Measurements from ENCODE around the gene ABLIM1.

The ABLIM1 gene

DNA sequence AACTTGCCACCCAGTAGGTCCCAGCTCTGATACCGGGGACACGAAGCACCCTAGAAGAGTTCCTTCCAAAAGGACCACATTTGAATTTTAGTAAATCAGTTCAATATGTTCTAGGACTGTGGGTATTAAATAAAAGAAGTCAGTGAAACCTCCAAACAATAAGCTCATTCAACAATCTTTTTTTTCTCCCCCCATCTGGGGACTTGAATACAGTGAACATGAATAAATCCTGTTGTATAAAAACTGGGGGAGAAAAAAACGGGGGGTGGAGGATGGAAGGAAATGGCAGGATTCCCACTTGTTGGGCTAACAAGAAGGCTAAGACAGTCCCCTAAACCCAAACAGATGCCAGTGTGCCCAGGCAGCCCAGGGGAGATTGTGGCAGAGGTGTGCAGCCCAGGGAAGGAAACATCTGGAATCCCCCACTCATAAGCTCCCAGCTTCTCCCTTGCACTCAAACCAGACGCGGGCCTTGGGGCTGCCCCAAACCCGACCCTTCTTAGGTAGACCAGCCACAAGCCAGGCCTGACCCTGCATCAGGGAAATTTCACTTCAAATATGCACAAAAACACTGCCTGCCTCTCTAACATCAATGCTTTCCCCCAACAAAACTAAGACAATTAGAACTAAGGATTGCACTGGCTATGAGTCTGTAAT lies 262.6 kb downstream of the ABLIM1 start:
- TF ChIP-seq CEBPB (IDR thresholded peaks at IDR 0.05) = no peak
- TF ChIP-seq, protein P1, sequence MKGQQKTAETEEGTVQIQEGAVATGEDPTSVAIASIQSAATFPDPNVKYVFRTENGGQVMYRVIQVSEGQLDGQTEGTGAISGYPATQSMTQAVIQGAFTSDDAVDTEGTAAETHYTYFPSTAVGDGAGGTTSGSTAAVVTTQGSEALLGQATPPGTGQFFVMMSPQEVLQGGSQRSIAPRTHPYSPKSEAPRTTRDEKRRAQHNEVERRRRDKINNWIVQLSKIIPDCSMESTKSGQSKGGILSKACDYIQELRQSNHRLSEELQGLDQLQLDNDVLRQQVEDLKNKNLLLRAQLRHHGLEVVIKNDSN (IDR thresholded peaks at IDR 0.05) = no peak
- TF ChIP-seq TAF1 (IDR thresholded peaks at IDR 0.05; ENCODE audit: low read depth) = no peak
- TF ChIP-seq EP300 (IDR thresholded peaks at IDR 0.05; ENCODE audit: borderline replicate concordance) = no peak
- no peak for TF ChIP-seq CREB1 (IDR thresholded peaks at IDR 0.05; ENCODE audit: low read depth)
- no peak for TF ChIP-seq TCF12 (IDR thresholded peaks at IDR 0.05; ENCODE audit: low read depth)
- TF ChIP-seq, protein P2, sequence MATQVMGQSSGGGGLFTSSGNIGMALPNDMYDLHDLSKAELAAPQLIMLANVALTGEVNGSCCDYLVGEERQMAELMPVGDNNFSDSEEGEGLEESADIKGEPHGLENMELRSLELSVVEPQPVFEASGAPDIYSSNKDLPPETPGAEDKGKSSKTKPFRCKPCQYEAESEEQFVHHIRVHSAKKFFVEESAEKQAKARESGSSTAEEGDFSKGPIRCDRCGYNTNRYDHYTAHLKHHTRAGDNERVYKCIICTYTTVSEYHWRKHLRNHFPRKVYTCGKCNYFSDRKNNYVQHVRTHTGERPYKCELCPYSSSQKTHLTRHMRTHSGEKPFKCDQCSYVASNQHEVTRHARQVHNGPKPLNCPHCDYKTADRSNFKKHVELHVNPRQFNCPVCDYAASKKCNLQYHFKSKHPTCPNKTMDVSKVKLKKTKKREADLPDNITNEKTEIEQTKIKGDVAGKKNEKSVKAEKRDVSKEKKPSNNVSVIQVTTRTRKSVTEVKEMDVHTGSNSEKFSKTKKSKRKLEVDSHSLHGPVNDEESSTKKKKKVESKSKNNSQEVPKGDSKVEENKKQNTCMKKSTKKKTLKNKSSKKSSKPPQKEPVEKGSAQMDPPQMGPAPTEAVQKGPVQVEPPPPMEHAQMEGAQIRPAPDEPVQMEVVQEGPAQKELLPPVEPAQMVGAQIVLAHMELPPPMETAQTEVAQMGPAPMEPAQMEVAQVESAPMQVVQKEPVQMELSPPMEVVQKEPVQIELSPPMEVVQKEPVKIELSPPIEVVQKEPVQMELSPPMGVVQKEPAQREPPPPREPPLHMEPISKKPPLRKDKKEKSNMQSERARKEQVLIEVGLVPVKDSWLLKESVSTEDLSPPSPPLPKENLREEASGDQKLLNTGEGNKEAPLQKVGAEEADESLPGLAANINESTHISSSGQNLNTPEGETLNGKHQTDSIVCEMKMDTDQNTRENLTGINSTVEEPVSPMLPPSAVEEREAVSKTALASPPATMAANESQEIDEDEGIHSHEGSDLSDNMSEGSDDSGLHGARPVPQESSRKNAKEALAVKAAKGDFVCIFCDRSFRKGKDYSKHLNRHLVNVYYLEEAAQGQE (IDR thresholded peaks at IDR 0.05; ENCODE audit: low read depth) = no peak
- no peak for TF ChIP-seq RAD21 (IDR thresholded peaks at IDR 0.05; ENCODE audit: low read depth)
- TF ChIP-seq, protein P3, sequence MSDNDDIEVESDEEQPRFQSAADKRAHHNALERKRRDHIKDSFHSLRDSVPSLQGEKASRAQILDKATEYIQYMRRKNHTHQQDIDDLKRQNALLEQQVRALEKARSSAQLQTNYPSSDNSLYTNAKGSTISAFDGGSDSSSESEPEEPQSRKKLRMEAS (IDR thresholded peaks at IDR 0.05) = no peak

DNA sequence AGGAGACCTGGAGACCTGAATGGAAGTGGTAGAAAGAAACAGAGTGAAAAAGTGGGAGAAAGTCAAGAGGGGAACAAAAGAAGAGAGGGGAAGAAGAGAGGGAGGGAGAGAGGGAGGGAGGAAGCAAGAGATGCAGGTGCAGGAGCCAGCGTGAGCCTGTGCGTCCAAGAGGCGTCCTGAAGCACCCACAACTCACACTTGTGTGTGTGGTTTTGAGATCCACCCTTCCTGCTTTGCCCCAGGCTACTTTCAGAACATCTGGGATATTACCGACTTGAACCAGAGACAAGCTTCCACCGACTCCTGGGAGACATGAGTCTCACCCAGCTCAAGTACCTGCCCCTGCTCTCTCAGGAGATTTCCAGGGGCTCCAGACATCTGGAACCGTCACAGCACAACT lies 263.5 kb downstream of the ABLIM1 start:
- TF ChIP-seq EGR1 (IDR thresholded peaks at IDR 0.05) (no peak), YY1 (IDR thresholded peaks at IDR 0.05; ENCODE audit: low read depth) (no peak), TEAD4 (IDR thresholded peaks at IDR 0.05) (no peak), CREB1 (IDR thresholded peaks at IDR 0.05; ENCODE audit: low read depth) (no peak), RAD21 (IDR thresholded peaks at IDR 0.05; ENCODE audit: low read depth) (no peak), TAF1 (IDR thresholded peaks at IDR 0.05; ENCODE audit: low read depth) (no peak), EP300 (IDR thresholded peaks at IDR 0.05; ENCODE audit: borderline replicate concordance) (no peak), ZBTB7A (IDR thresholded peaks at IDR 0.05; ENCODE audit: low read depth) (no peak), CEBPB (IDR thresholded peaks at IDR 0.05) (no peak), NFIC (IDR thresholded peaks at IDR 0.05) (no peak)
- TF ChIP-seq, protein P3 (IDR thresholded peaks at IDR 0.05) = no peak

DNA sequence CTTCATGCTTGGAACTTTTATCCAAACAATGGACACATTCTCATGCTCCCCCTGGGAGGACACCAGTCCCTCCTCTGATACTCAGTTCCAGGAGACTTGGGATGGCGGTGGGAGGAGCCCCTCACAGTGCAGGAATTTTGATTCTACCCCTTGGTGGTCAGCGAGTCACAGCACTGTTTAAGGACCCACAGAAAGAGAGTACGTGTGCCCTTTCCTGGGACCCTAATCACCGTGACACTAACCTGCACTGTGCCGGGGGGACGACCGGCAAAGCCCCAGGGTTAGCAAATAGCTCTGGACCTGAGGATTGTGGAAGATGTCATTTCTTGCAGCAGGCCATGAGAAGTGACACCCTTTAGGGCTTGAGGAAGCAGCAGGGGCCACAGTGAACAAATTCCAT lies 264.2 kb downstream of the ABLIM1 start:
- TF ChIP-seq, protein P1 (IDR thresholded peaks at IDR 0.05) = no peak
- TF ChIP-seq FOXM1 (IDR thresholded peaks at IDR 0.05; ENCODE audit: borderline replicate concordance, low read depth) (no peak), TEAD4 (IDR thresholded peaks at IDR 0.05) (no peak), CEBPB (IDR thresholded peaks at IDR 0.05) (no peak), ZBTB7A (IDR thresholded peaks at IDR 0.05; ENCODE audit: low read depth) (no peak), TAF1 (IDR thresholded peaks at IDR 0.05; ENCODE audit: low read depth) (no peak), YY1 (IDR thresholded peaks at IDR 0.05; ENCODE audit: low read depth) (no peak), TCF12 (IDR thresholded peaks at IDR 0.05; ENCODE audit: low read depth) (no peak), NFIC (IDR thresholded peaks at IDR 0.05) (no peak), CREB1 (IDR thresholded peaks at IDR 0.05; ENCODE audit: low read depth) (no peak), RAD21 (IDR thresholded peaks at IDR 0.05; ENCODE audit: low read depth) (no peak), EP300 (IDR thresholded peaks at IDR 0.05; ENCODE audit: borderline replicate concordance) (no peak; the same call in 1 of the 2 replicates), EGR1 (IDR thresholded peaks at IDR 0.05) (no peak)
- TF ChIP-seq, protein P2 (IDR thresholded peaks at IDR 0.05; ENCODE audit: low read depth) = no peak
- TF ChIP-seq, protein P3 (IDR thresholded peaks at IDR 0.05) = no peak

DNA sequence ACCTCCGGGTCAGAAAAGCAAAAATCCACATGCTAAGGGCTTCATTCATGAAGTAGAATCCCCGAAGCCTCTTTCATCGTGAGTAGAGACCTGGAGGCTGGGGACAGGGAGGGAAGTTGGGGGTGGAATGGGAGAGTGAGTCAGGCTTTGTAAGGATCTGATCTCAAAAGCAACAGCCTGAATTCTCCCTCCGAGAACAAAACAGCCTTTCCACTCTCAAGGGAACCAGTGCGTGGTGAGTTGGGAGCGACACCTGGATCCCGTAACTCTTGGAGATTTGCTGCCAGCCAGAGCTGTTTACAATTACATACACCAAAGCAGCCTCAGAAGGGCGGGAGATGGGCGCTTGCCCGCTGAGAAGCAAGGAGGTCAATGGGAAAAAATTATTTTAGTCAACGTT lies 264.6 kb downstream of the ABLIM1 start:
- TF ChIP-seq CEBPB (IDR thresholded peaks at IDR 0.05) = no peak
- TF ChIP-seq RAD21 (IDR thresholded peaks at IDR 0.05; ENCODE audit: low read depth) = no peak

DNA sequence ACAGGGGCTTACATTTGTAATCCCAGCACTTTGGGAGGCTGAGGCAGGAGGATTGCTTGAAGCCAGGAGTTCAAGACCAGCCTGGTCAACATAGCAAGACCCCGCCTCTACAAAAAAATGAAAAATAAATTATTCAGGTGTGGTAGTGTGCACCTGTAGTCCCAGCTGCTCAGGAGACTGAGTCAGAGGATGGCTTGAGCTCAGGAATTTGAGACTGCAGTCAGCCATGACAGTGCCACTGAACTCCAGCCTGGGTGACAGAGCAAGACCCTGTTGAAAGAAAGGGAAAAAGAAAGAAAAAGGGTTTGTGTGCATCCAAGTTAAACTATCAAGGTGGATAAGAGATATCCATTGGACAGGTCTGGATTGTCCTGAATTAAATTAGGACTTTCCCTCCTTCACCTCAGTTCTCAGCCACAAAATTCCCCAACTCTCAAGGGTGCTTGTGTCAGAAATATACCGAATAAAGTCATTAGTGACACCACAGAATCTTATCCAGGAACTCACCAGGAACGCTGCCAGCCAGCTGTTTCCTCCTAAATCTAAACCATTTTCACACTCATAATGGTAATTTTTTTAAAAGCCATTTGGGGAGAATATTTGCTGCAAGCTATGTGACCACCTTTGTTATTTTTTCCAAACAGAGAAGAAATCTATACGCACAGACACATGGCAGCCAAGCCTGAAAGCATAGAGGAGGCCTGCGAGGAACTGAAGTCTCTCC lies 265.8 kb downstream of the ABLIM1 start:
- TF ChIP-seq CEBPB (IDR thresholded peaks at IDR 0.05) (no peak), TAF1 (IDR thresholded peaks at IDR 0.05; ENCODE audit: low read depth) (no peak), NFIC (IDR thresholded peaks at IDR 0.05) (no peak), TCF12 (IDR thresholded peaks at IDR 0.05; ENCODE audit: low read depth) (peak; percentile 77), ZBTB7A (IDR thresholded peaks at IDR 0.05; ENCODE audit: low read depth) (no peak), EGR1 (IDR thresholded peaks at IDR 0.05) (no peak), FOXM1 (IDR thresholded peaks at IDR 0.05; ENCODE audit: borderline replicate concordance, low read depth) (no peak), RAD21 (IDR thresholded peaks at IDR 0.05; ENCODE audit: low read depth) (no peak), TEAD4 (IDR thresholded peaks at IDR 0.05) (peak; percentile 71), YY1 (IDR thresholded peaks at IDR 0.05; ENCODE audit: low read depth) (peak; percentile 78), CREB1 (IDR thresholded peaks at IDR 0.05; ENCODE audit: low read depth) (no peak), EP300 (IDR thresholded peaks at IDR 0.05; ENCODE audit: borderline replicate concordance) (peak; percentile 51)
- TF ChIP-seq, protein P2 (IDR thresholded peaks at IDR 0.05; ENCODE audit: low read depth) = no peak
- TF ChIP-seq, protein P3 (IDR thresholded peaks at IDR 0.05) = no peak
- TF ChIP-seq, protein P1 (IDR thresholded peaks at IDR 0.05) = no peak

Measured in Ishikawa (cell line).